Measurements from ENCODE around the gene ING1. TPM values are rescaled to one million over a fixed set of nuclear protein-coding genes. Genes with fewer than 3 reads are reported as not detected.

Gene ING1
- total RNA-seq, 4 donors from 2014 or later, result 10.6 to 26.1 (median 13.7) TPM

DNA sequence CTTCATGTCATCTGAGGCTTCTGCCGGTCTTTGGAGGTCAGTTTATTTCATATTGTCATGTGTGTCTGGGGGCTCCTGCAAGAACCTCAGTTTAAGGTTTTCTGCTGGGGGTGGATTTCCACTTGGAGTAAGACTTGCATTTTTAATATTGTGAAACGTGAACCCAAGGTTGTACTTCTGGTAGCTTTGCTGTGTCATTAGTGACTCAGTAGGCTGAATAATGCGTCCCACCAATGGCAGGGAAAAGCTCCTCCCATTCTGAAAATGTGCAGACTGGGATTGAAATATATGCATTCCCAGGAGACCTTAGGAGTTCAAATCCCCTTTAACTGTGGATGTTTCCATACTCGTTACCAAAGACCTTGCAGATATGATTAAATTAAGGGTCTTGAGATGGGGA is 46.2 kb downstream of the ING1 start:
- intact Hi-C loops (cut with DNase I; ENCODE audit: low total_unique reads), result no loop called here
- no peak for TF ChIP-seq CTCF (IDR thresholded peaks at IDR 0.05)
- no peak for TF ChIP-seq POLR2A (IDR thresholded peaks at IDR 0.05)
- 86 to 88% methylated on average over 4 of the region's 4 CpGs for WGBS, 2 donors
- no peak for DNase-seq (ENCODE audit: low spot score in 2 of 2)
- no peak overlapping the region for H3K4me3 ChIP-seq (ENCODE audit: low read depth, poor library complexity, severe bottlenecking)

GRCh38 chr13:110760611-110761010 is 47.1 kb downstream of the ING1 start:
- 80 to 82% methylated on average over 6 of the region's 6 CpGs for WGBS, 2 donors
- no peak overlapping the region for H3K4me3 ChIP-seq (ENCODE audit: low read depth, poor library complexity, severe bottlenecking)
- intact Hi-C loops (cut with DNase I; ENCODE audit: low total_unique reads), result no loop called here
- TF ChIP-seq CTCF (IDR thresholded peaks at IDR 0.05), result no peak
- TF ChIP-seq POLR2A (IDR thresholded peaks at IDR 0.05), result no peak
- DNase-seq (ENCODE audit: low spot score in 2 of 2), result no peak

- TF ChIP-seq POLR2A (IDR thresholded peaks at IDR 0.05) (no peak), CTCF (IDR thresholded peaks at IDR 0.05) (no peak)
Observed at GRCh38 chr13:110766671-110767430, 53.4 kb downstream of the ING1 start.

DNA sequence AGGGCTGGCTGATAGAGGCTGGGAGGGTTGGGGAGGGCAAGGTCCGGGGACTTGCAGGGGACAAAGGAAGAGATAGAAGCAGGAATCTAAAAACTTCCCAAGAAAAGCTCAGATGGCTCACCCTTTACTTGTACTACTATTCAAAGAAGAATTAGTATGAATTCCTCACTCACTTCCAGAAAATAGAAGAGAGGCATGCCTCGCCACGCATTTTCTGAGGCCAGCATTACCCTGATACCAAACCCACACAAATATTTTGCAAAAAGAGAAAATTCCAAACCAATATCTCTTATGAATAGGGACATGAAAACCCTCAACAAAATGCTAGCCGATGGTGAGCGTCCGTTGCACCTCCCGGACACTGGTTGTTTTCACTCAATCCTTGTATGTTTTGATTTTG is 54.0 kb downstream of the ING1 start:
- DNase-seq (ENCODE audit: low spot score in 2 of 2), result no peak
- no peak overlapping the region for H3K4me3 ChIP-seq (ENCODE audit: low read depth, poor library complexity, severe bottlenecking)
- no peak for TF ChIP-seq CTCF (IDR thresholded peaks at IDR 0.05)
- no peak for TF ChIP-seq POLR2A (IDR thresholded peaks at IDR 0.05)
- intact Hi-C loops (cut with DNase I; ENCODE audit: low total_unique reads), result no loop called here
- 93 to 94% methylated on average over 7 of the region's 7 CpGs for WGBS, 2 donors

More at GRCh38 chr13:110766671-110767430, 53.4 kb downstream of the ING1 start:
- 83 to 85% methylated on average over 4 of the region's 4 CpGs for WGBS, 2 donors
- H3K4me3 ChIP-seq (ENCODE audit: low read depth, poor library complexity, severe bottlenecking), result no peak overlapping the region
- DNase-seq (ENCODE audit: low spot score in 2 of 2), result no peak
- intact Hi-C loops (cut with DNase I; ENCODE audit: low total_unique reads), result no loop called here

DNA sequence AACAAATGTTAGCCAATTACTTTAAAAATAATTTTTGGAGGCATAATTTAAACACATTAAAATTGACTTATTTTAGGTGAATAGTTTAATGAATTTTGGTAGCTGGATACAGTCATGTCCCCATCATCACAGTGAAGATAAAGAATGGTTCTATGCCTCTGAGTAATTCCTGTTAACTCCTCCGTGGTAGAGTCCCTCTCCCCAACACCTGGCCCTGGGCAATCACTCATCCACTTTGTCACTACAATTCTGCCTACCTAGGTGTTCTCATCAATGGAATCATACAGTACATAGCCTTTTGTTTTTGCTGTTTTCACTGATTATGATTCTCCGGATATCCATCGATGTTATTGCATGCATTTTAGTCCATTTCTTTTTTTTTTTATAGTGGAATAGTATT is 55.6 kb downstream of the ING1 start:
- DNase-seq (ENCODE audit: low spot score in 2 of 2), result no peak
- no peak for TF ChIP-seq POLR2A (IDR thresholded peaks at IDR 0.05)
- TF ChIP-seq CTCF (IDR thresholded peaks at IDR 0.05), result no peak
- intact Hi-C loops (cut with DNase I; ENCODE audit: low total_unique reads), result no loop called here
- no peak overlapping the region for H3K4me3 ChIP-seq (ENCODE audit: low read depth, poor library complexity, severe bottlenecking)
- 55 to 79% methylated on average over 3 of the region's 3 CpGs for WGBS, 2 donors

GRCh38 chr13:110770678-110771077 is 57.2 kb downstream of the ING1 start:
- intact Hi-C loops (cut with DNase I; ENCODE audit: low total_unique reads), result no loop called here
- no peak for TF ChIP-seq POLR2A (IDR thresholded peaks at IDR 0.05)
- no peak for TF ChIP-seq CTCF (IDR thresholded peaks at IDR 0.05)
- DNase-seq (ENCODE audit: low spot score in 2 of 2), result no peak
- no peak overlapping the region for H3K4me3 ChIP-seq (ENCODE audit: low read depth, poor library complexity, severe bottlenecking)
- WGBS, 2 donors, result 76 to 77% methylated on average over 10 of the region's 10 CpGs
